ENCODE results near the gene EMC9. TPM values are rescaled to one million over a fixed set of nuclear protein-coding genes. Genes with fewer than 3 reads are reported as not detected.

Gene EMC9
- polyA plus RNA-seq, 3 donors: 6.4 to 9.4 (median 8.5) TPM

- H2AFZ ChIP-seq (ENCODE audit: insufficient read depth, low read depth, low read length, poor library complexity, severe bottlenecking): no peak overlapping the region
- Mint-ChIP-seq H3K4me3 (no peak overlapping the region), H3K27ac (no peak overlapping the region), H3K27me3 (ENCODE audit: low read depth in 3 of 3) (no peaks in the 10 kb centered on the region), H3K36me3 (peaks cover 9 to 22% of the 10 kb centered on the region in 2 donors), H3K9me3 (peaks cover 0 to 1% (median 0%) of the 10 kb centered on the region in 7 donors), H3K4me1 (peaks cover 18% of the 10 kb centered on the region)
- no peak overlapping the region for H3K9ac ChIP-seq (ENCODE audit: insufficient read depth, low read length, poor library complexity, severe bottlenecking)
- no peaks in the 10 kb centered on the region for H3K27me3 ChIP-seq (ENCODE audit: control insufficient read depth in 2 of 2, insufficient read depth in 2 of 2, low read length in 2 of 2)
- WGBS (ENCODE audit: insufficient coverage): 96% methylated on average over 14 of the region's 15 CpGs
- DNase-seq: no peak
- H3K4me2 ChIP-seq (replicated peaks; ENCODE audit: extremely low read depth, low read length, poor library complexity, severe bottlenecking): no peak overlapping the region
- no peak overlapping the region for H3K27ac ChIP-seq (ENCODE audit: low read depth in 1 of 2, low read length in 2 of 2)
- peaks cover 6% of the 10 kb centered on the region for H3K79me2 ChIP-seq (ENCODE audit: insufficient read depth, low read length)
- H3K9me3 ChIP-seq (replicated peaks in 1 of 2; ENCODE audit: control insufficient read depth in 1 of 2, insufficient read depth in 1 of 2, low read length in 2 of 2): no peaks in the 10 kb centered on the region
- peaks cover 13 to 17% of the 10 kb centered on the region in 2 donors for H3K4me1 ChIP-seq (ENCODE audit: control insufficient read depth in 1 of 2, insufficient read depth in 2 of 2, low read length in 2 of 2)
- peaks cover 4% of the 10 kb centered on the region for H4K20me1 ChIP-seq (ENCODE audit: insufficient read depth, low read length)
- no peak for TF ChIP-seq CTCF (IDR thresholded peaks at IDR 0.05)
- intact Hi-C loops (cut with micrococcal nuclease): loop anchor here in 1 of 2 donors (10.0 kb wide), 1 partner anchor 103 kb away; the partner anchor contains the start of genes GMPR2 and NEDD8
- no peak overlapping the region for H3K4me3 ChIP-seq (replicated peaks in 1 of 3; ENCODE audit: low read depth in 2 of 3, low read length in 3 of 3)
- no peaks in the 10 kb centered on the region for H3K36me3 ChIP-seq (replicated peaks in 1 of 2; ENCODE audit: control insufficient read depth in 1 of 2, insufficient read depth in 2 of 2, low read length in 2 of 2)
These were observed 9.8 kb downstream of the EMC9 start for GRCh38 chr14:24131549-24131966.

GRCh38 chr14:24130717-24131548 lies 10.5 kb downstream of the EMC9 start:
- Mint-ChIP-seq H3K4me1 (peaks cover 16% of the 10 kb centered on the region), H3K27ac (peak overlapping the region in 3 of 7 donors; percentile 2 to 86 (median 33)), H3K27me3 (ENCODE audit: low read depth in 3 of 3) (no peaks in the 10 kb centered on the region), H3K36me3 (peaks cover 11 to 26% of the 10 kb centered on the region in 2 donors), H3K4me3 (no peak overlapping the region), H3K9me3 (peaks cover 0 to 1% (median 0%) of the 10 kb centered on the region in 7 donors)
- DNase-seq: no peak
- H3K9ac ChIP-seq (ENCODE audit: insufficient read depth, low read length, poor library complexity, severe bottlenecking): no peak overlapping the region
- WGBS (ENCODE audit: insufficient coverage): 82% methylated on average over 4 of the region's 7 CpGs
- no peak overlapping the region for H3K27ac ChIP-seq (ENCODE audit: low read depth in 1 of 2, low read length in 2 of 2)
- no peaks in the 10 kb centered on the region for H4K20me1 ChIP-seq (ENCODE audit: insufficient read depth, low read length)
- no peak overlapping the region for H3K4me2 ChIP-seq (replicated peaks; ENCODE audit: extremely low read depth, low read length, poor library complexity, severe bottlenecking)
- TF ChIP-seq CTCF (IDR thresholded peaks at IDR 0.05): no peak
- H2AFZ ChIP-seq (ENCODE audit: insufficient read depth, low read depth, low read length, poor library complexity, severe bottlenecking): no peak overlapping the region
- no peaks in the 10 kb centered on the region for H3K36me3 ChIP-seq (replicated peaks in 1 of 2; ENCODE audit: control insufficient read depth in 1 of 2, insufficient read depth in 2 of 2, low read length in 2 of 2)
- no peaks in the 10 kb centered on the region for H3K27me3 ChIP-seq (ENCODE audit: control insufficient read depth in 2 of 2, insufficient read depth in 2 of 2, low read length in 2 of 2)
- H3K4me3 ChIP-seq (replicated peaks in 1 of 3; ENCODE audit: low read depth in 2 of 3, low read length in 3 of 3): no peak overlapping the region
- H3K4me1 ChIP-seq (ENCODE audit: control insufficient read depth in 1 of 2, insufficient read depth in 2 of 2, low read length in 2 of 2): peaks cover 11 to 15% of the 10 kb centered on the region in 2 donors
- H3K79me2 ChIP-seq (ENCODE audit: insufficient read depth, low read length): no peaks in the 10 kb centered on the region
- H3K9me3 ChIP-seq (replicated peaks in 1 of 2; ENCODE audit: control insufficient read depth in 1 of 2, insufficient read depth in 1 of 2, low read length in 2 of 2): no peaks in the 10 kb centered on the region
- intact Hi-C loops (cut with micrococcal nuclease): loop anchor here in 1 of 2 donors (10.0 kb wide), 1 partner anchor 104 kb away; the partner anchor contains the start of genes GMPR2 and NEDD8

Measured in CD14-positive monocyte (primary cell).